Right renal cortex interstitium (tissue), 3 donors: ENCODE measurements around the gene ZNRD2. TPM values are rescaled to one million over a fixed set of nuclear protein-coding genes. Genes with fewer than 3 reads are reported as not detected.

Source experiments
- DNase-seq, 3 donors: peaks; one replicate each; pipeline ENCODE4 v3.0.0-alpha.2; 2013; ENCODE audit warnings: low read depth in 3 of 3, low spot score in 2 of 3
- polyA plus RNA-seq, 3 donors: library from polyadenylated mRNA; unstranded; fragments of 120-200 nt; gene quantifications; one replicate each; pipeline ENCODE4 v1.2.1, GENCODE V29; 2013; ENCODE audit not compliant: insufficient read length in 3 of 3

ZNRD2 gene
- polyA plus RNA-seq, 3 donors = 42.9 to 49.8 (median 43.2) TPM

DNA sequence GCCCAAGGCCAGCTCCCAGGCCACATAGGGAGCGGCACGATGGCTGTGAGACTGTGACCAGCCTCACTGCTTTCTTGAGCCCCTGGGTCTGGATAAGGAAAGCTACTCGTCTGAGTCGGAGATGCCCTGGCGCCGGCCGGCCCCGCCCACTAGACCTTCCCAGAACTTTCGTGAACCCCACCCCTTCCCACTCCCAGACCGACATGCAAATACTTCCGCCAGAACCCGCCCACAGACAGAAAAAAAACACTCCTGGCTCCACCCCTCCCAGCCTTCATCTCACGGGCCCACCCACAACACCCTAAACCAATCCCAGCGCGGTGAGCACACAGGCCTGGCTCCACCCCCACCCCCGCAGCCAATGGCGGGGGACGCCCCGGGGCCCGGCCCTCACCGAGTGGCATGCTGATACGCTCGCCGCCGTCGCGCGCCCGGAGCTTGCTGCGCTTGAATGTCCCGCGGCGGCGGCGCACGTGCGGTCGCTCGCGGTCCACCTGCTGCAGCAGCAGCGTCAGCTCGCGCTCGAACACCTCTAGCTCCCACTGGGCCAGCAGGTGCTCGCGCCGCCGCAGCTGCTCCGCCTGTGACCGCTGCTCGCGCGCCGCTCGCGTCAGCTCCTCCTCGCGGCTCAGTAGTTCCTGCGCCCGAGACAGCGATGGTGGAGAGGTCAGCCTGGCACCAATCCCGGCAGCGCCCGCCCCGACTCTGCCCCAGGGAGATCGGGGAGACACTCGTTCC is 36.8 kb downstream of the ZNRD2 start:
- DNase-seq = peak; percentile 83 to 91 (median 85)

DNA sequence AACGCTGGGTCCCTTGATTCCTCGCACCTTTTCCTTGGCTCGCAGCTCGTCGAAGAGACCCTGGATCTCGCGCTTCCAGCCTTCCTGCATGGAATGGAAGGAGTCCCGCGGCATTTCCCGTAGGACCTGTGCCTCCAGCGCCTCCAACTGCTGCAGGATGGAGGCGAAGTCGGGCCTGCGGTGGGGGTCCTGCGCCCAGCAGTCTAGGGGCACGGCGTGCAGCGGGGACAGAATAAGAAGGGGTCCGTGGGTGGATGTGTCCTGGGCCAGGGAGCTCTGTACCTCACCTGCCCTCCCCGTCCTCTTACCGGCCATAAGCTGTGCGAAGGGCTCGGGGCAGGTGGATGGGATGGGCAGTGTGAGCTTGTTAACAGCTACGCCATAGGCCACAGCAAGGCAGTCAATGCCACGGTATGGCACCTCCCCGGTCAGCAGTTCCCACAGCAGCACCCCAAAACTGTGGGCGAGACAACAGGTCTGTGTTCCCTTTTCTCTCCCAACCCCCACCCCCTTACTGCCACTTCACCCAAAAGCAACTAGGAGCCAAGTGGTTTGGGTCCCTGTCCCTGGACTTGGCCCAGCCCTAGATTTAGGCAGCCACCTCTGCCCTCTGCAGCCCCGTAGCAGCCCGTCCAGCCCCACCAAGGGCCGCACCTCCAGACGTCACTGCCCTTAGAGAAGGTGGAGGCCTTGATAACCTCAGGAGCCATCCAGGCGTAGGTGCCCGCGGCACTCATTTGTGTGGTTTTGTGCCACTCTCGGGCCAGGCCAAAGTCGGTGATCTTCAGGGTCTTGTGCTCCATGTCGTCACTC is 37.5 kb downstream of the ZNRD2 start:
- no peak for DNase-seq

- no peak for DNase-seq
These were observed 39.0 kb downstream of the ZNRD2 start for GRCh38 chr11:65609229-65609628.

- no peak for DNase-seq
These were observed 39.4 kb downstream of the ZNRD2 start for GRCh38 chr11:65609665-65610064.

- no peak for DNase-seq
These were observed 40.1 kb downstream of the ZNRD2 start for GRCh38 chr11:65610404-65610803.

GRCh38 chr11:65611028-65611757 is 40.9 kb downstream of the ZNRD2 start:
- DNase-seq = no peak

GRCh38 chr11:65611758-65612603 is 41.7 kb downstream of the ZNRD2 start:
- no peak for DNase-seq

DNA sequence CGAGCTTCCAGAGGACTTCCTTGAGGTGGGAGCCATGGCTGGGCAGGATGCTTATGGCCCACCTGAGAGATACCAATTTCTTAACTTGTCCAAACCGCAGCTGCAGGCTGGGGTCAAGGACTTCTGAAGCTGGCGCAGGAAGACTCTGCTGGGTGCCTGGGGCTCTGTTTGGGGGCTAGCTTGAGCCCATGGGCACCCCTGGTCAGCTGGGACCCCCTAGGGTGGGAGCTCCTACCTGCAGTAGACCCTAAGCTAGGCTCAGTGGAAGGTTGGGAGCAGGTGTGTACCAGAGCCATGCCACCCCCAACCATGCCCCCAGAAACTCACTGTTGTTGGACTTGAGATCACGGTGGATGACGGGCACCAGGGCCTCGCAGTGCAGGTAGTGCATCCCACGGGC is 42.4 kb downstream of the ZNRD2 start:
- DNase-seq = no peak

GRCh38 chr11:65613091-65613928 is 43.0 kb downstream of the ZNRD2 start:
- no peak for DNase-seq

- peak; percentile 100 for DNase-seq
These were observed 45.1 kb downstream of the ZNRD2 start, which contains the start of gene PCNX3 for GRCh38 chr11:65615229-65615949. PCNX3 (plus strand) TSS chr11:65615776; CDS start chr11:65616312, 536 bp downstream.

DNA sequence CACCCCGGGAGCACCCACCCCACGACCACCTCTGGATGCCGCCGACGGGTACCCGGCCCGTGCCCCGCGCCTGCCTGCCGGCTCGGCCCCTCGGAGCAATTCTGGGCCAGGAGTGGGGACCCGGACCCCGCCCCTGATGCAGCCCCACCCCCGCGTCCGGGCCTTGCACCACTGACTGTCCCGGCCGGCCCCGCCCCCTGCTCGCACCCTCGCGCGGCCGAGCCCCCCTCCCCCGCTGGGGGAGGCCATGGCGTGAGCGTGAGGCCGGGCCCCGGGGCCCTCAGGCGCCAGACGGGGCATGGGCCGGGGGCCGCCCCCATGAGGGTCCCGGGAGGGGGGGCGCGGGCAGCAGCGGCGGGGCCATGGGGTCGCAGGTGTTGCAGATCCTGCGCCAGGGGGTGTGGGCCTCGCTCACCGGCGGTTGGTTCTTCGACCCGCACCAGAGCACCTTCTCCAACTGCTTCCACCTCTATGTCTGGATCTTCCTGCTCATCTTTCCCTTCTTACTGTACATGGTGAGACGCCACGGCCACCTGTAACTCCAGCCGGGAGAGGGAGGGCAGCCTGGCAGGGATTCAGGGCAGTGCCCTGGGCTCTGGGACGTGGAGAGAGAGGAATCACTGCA is 45.8 kb downstream of the ZNRD2 start:
- no peak for DNase-seq

DNA sequence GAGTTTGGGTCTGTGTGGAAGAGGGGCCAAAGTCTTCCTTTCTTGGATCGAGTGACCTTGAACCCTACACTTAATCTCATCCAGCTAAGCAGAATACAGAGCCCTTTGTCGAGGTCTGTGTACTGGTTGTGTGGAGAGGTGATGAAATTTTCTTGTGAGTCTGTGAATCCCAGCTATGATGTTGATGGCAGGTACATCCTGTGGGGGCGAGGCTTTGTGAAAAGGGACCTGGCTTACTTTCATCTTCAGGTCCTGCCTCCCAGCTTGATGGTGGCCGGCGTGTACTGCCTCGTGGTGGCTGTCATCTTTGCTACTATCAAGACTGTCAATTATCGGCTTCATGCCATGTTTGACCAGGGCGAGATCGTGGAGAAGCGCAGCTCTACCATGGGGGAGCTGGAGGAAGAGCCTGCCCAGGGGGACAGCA is 46.3 kb downstream of the ZNRD2 start:
- DNase-seq = no peak

GRCh38 chr11:65617136-65617850 is 47.0 kb downstream of the ZNRD2 start:
- no peak for DNase-seq

GRCh38 chr11:65617990-65618751 is 47.9 kb downstream of the ZNRD2 start:
- no peak for DNase-seq

DNA sequence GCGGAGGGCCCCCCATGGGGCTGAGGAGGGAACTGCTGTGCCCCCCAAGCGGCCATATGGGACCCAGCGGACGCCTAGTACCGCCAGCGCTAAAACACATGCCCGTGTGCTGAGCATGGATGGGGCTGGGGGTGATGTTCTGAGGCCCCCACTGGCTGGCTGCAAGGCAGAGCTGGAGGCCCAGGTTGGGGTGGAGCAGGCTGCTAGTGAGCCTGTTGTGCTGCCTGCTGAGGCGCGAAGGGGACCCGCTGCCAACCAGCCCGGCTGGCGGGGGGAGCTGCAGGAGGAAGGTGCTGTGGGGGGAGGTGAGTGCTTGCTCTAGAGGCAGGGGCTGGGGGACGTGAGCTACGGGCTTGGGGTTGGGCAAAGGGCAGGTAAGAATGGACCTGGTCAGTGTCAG is 48.5 kb downstream of the ZNRD2 start:
- no peak for DNase-seq

GRCh38 chr11:65619281-65619928 is 49.1 kb downstream of the ZNRD2 start:
- DNase-seq = no peak
